ENCODE data around the gene C14orf132.
"Not testable (repeated sequence)": the region's sequence is repeated elsewhere in the genome, so short reads cannot be mapped to it uniquely, and the experiment has no call there.

C14orf132 gene

DNA sequence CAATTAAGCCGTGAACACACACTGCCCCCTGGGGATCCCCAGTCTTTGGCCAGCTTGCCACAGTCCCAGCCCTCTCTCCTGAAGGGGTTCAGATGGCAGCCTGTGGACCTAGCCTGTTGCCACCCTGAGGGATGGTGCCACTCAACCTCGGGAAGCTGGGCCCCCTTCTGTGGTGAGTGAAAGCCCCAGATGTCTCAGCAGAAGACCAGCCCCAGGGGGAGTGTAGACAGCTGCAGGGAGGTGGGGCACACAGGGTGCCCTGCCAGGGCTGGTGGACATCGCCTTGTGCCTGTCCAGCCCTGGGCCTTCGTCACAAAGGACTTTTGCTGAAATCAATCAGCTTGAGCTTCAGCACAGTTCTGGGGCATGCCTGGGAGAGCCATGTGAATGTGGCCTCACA is 32.4 kb downstream of the C14orf132 start:
- Histone ChIP-seq H3K79me2 (ENCODE audit: insufficient read depth, low read length) (no peaks in the 10 kb centered on the region), H3K9me2 (replicated peaks; ENCODE audit: low read depth, low read length) (no peaks in the 10 kb centered on the region), H2AFZ (ENCODE audit: low read length) (no peak overlapping the region), H3K4me2 (ENCODE audit: low read depth, low read length, poor library complexity, severe bottlenecking) (no peak overlapping the region), H3K4me1 (ENCODE audit: insufficient read depth, low read length, poor library complexity, severe bottlenecking) (no peaks in the 10 kb centered on the region), H3F3A (ENCODE audit: low read depth) (no peaks in the 10 kb centered on the region), H3K36me3 (ENCODE audit: insufficient read depth, low read length) (no peaks in the 10 kb centered on the region), H4K20me1 (ENCODE audit: insufficient read depth, low read length, poor library complexity, severe bottlenecking) (no peaks in the 10 kb centered on the region), H3K9me3 (ENCODE audit: insufficient read depth, low read depth, low read length) (no peaks in the 10 kb centered on the region), H3K9ac (ENCODE audit: low read depth, low read length, poor library complexity, severe bottlenecking) (no peak overlapping the region), H3K27me3 (ENCODE audit: insufficient read depth, low read length, poor library complexity, severe bottlenecking) (no peaks in the 10 kb centered on the region), H3K4me3 (ENCODE audit: low read length, poor library complexity, severe bottlenecking) (no peak overlapping the region)
- TF ChIP-seq, protein P1, sequence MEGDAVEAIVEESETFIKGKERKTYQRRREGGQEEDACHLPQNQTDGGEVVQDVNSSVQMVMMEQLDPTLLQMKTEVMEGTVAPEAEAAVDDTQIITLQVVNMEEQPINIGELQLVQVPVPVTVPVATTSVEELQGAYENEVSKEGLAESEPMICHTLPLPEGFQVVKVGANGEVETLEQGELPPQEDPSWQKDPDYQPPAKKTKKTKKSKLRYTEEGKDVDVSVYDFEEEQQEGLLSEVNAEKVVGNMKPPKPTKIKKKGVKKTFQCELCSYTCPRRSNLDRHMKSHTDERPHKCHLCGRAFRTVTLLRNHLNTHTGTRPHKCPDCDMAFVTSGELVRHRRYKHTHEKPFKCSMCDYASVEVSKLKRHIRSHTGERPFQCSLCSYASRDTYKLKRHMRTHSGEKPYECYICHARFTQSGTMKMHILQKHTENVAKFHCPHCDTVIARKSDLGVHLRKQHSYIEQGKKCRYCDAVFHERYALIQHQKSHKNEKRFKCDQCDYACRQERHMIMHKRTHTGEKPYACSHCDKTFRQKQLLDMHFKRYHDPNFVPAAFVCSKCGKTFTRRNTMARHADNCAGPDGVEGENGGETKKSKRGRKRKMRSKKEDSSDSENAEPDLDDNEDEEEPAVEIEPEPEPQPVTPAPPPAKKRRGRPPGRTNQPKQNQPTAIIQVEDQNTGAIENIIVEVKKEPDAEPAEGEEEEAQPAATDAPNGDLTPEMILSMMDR (conservative IDR thresholded peaks at IDR 0.05; ENCODE audit: low read length), result no peak
- no peak for TF ChIP-seq EZH2phosphoT487 (IDR thresholded peaks at IDR 0.05; ENCODE audit: borderline replicate concordance)

DNA sequence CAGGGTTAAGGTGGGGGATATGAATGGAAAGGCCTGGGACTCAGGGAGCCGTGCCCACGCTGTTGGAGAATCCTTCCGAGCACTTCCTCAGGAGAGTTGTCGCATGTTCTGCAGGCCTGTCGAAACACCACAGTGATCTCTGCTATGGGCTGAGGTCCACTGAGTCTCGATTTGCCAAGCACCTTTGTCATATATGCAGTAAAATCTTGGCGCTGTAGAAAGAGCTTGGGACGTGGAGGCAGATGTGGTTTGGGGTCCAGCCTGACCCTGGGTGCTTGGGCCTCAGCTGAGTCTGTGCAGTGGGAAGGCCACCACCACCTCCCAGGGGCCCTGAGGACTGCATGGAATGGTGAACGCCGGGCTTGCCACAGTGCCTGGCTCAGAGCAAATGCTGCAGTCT is 32.9 kb downstream of the C14orf132 start:
- H3K9me2 ChIP-seq (replicated peaks; ENCODE audit: low read depth, low read length), result no peaks in the 10 kb centered on the region
- no peak for TF ChIP-seq EZH2phosphoT487 (IDR thresholded peaks at IDR 0.05; ENCODE audit: borderline replicate concordance)
- TF ChIP-seq, protein P1 (conservative IDR thresholded peaks at IDR 0.05; ENCODE audit: low read length), result no peak
- no peaks in the 10 kb centered on the region for H3K27me3 ChIP-seq (ENCODE audit: insufficient read depth, low read length, poor library complexity, severe bottlenecking)
- no peak overlapping the region for H3K4me3 ChIP-seq (ENCODE audit: low read length, poor library complexity, severe bottlenecking)
- no peaks in the 10 kb centered on the region for H3K36me3 ChIP-seq (ENCODE audit: insufficient read depth, low read length)
- no peaks in the 10 kb centered on the region for H3K9me3 ChIP-seq (ENCODE audit: insufficient read depth, low read depth, low read length)
- no peaks in the 10 kb centered on the region for H4K20me1 ChIP-seq (ENCODE audit: insufficient read depth, low read length, poor library complexity, severe bottlenecking)
- no peaks in the 10 kb centered on the region for H3K4me1 ChIP-seq (ENCODE audit: insufficient read depth, low read length, poor library complexity, severe bottlenecking)
- H2AFZ ChIP-seq (ENCODE audit: low read length), result no peak overlapping the region
- H3F3A ChIP-seq (ENCODE audit: low read depth), result no peaks in the 10 kb centered on the region
- H3K4me2 ChIP-seq (ENCODE audit: low read depth, low read length, poor library complexity, severe bottlenecking), result no peak overlapping the region
- no peaks in the 10 kb centered on the region for H3K79me2 ChIP-seq (ENCODE audit: insufficient read depth, low read length)
- H3K9ac ChIP-seq (ENCODE audit: low read depth, low read length, poor library complexity, severe bottlenecking), result no peak overlapping the region

DNA sequence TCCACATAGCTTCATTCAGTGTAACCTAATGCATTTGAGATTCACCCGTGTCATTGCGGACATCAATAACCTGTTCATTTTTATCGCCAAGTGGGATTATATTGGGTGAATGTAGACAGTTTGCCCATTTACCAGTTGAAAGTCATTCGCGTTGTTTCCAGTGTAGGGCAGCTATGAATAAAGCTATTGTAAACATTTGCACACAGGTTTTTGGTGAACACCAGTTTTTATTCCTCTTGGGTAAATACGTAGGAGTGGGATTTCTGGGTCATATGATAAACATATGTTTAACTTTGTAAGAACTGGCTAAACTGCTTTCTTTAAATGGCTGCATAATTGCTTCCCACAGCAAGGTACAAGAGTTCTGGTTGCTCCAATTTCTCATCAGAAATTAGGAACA is 33.6 kb downstream of the C14orf132 start:
- Histone ChIP-seq H3K4me3 (ENCODE audit: low read length, poor library complexity, severe bottlenecking) (no peak overlapping the region), H2AFZ (ENCODE audit: low read length) (no peak overlapping the region), H3K4me2 (ENCODE audit: low read depth, low read length, poor library complexity, severe bottlenecking) (no peak overlapping the region), H3K36me3 (ENCODE audit: insufficient read depth, low read length) (no peaks in the 10 kb centered on the region), H4K20me1 (ENCODE audit: insufficient read depth, low read length, poor library complexity, severe bottlenecking) (no peaks in the 10 kb centered on the region), H3K9ac (ENCODE audit: low read depth, low read length, poor library complexity, severe bottlenecking) (no peak overlapping the region), H3F3A (ENCODE audit: low read depth) (no peaks in the 10 kb centered on the region), H3K79me2 (ENCODE audit: insufficient read depth, low read length) (no peaks in the 10 kb centered on the region), H3K27me3 (ENCODE audit: insufficient read depth, low read length, poor library complexity, severe bottlenecking) (no peaks in the 10 kb centered on the region), H3K9me2 (replicated peaks; ENCODE audit: low read depth, low read length) (no peaks in the 10 kb centered on the region), H3K4me1 (ENCODE audit: insufficient read depth, low read length, poor library complexity, severe bottlenecking) (no peaks in the 10 kb centered on the region), H3K9me3 (ENCODE audit: insufficient read depth, low read depth, low read length) (no peaks in the 10 kb centered on the region)
- no peak for TF ChIP-seq EZH2phosphoT487 (IDR thresholded peaks at IDR 0.05; ENCODE audit: borderline replicate concordance)
- TF ChIP-seq, protein P1 (conservative IDR thresholded peaks at IDR 0.05; ENCODE audit: low read length), result no peak

DNA sequence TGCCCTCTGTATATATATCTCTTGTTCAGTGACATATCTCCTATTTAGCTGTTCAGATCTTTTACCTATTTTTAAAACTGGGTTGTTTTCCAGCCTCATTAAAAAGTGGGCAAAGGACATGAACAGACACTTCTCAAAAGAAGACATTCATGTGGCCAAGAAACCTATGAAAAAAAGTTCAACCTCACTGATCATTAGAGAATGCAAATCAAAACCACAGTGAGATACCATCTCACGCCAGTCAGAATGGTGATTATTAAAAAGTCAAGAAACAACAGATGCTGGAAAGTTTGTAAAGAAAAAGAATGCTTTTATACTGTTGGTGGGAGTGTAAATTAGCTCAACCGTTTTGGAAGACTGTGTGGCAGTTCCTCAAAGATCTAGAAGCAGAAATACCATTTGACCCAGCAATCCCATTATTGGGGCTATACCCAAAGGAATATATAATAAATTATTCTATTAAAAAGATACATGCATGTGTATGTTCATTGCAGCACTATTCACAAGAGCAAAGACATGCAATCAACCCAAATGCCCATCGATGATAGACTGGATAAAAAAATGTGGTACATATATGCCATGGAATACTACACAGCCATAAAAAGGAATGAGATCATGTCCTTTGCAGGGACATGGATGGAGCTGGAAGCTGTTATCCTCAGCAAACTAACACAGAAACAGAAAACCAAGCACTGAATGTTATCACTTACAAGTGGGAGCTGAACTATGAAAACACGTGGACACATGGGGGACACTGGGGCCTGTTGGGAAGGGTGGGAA is 34.3 kb downstream of the C14orf132 start:
- not testable (repeated sequence) for H3K4me1 ChIP-seq (ENCODE audit: insufficient read depth, low read length, poor library complexity, severe bottlenecking); H3K9ac ChIP-seq (ENCODE audit: low read depth, low read length, poor library complexity, severe bottlenecking); H3K4me3 ChIP-seq (ENCODE audit: low read length, poor library complexity, severe bottlenecking); H3K4me2 ChIP-seq (ENCODE audit: low read depth, low read length, poor library complexity, severe bottlenecking); H4K20me1 ChIP-seq (ENCODE audit: insufficient read depth, low read length, poor library complexity, severe bottlenecking); H3K36me3 ChIP-seq (ENCODE audit: insufficient read depth, low read length); H3K27me3 ChIP-seq (ENCODE audit: insufficient read depth, low read length, poor library complexity, severe bottlenecking); H3K79me2 ChIP-seq (ENCODE audit: insufficient read depth, low read length); H3K9me2 ChIP-seq (replicated peaks; ENCODE audit: low read depth, low read length); H3K9me3 ChIP-seq (ENCODE audit: insufficient read depth, low read depth, low read length); H2AFZ ChIP-seq (ENCODE audit: low read length); H3F3A ChIP-seq (ENCODE audit: low read depth)
